Astrocyte (in vitro differentiated cells and primary cell): ENCODE measurements around the gene NT5C1B. TPM values are rescaled to one million over a fixed set of nuclear protein-coding genes. Genes with fewer than 3 reads are reported as not detected.

ENCODE experiments used
- DNase-seq: peaks from one replicate; pipeline ENCODE4 v3.0.0-alpha.2; 2010; ENCODE audit warnings: low read depth
- FAIRE-seq: peaks from 2 replicates; lab custom pipeline; 2011; peaks lifted over from hg19 to GRCh38; lab: Jason Lieb, UNC
- H2AFZ ChIP-seq: 2 replicates; pipeline ENCODE4 v1.6.0; 2012; ENCODE audit warnings: low read depth, low read length, inconsistent platforms
- H3K27ac ChIP-seq: 2 replicates; pipeline ENCODE4 v1.5.1; 2011; ENCODE audit warnings: low read depth, low read length, inconsistent platforms
- H3K27me3 ChIP-seq: 2 replicates; pipeline ENCODE4 v1.6.0; 2011; ENCODE audit warnings: low read length, inconsistent platforms; ENCODE audit not compliant: insufficient read depth
- H3K36me3 ChIP-seq: 2 replicates; pipeline ENCODE4 v1.5.1; 2011; ENCODE audit warnings: low read length, inconsistent platforms; ENCODE audit not compliant: insufficient read depth
- H3K4me1 ChIP-seq: 2 replicates; pipeline ENCODE4 v1.5.1; 2011; ENCODE audit warnings: low read length, inconsistent platforms; ENCODE audit not compliant: insufficient read depth
- H3K4me2 ChIP-seq: 2 replicates; pipeline ENCODE4 v1.6.0; 2012; ENCODE audit warnings: low read length, inconsistent platforms
- H3K4me3 ChIP-seq: 2 replicates; pipeline ENCODE4 v1.5.1; 2011; ENCODE audit warnings: low read depth, mild to moderate bottlenecking, low read length, inconsistent platforms; ENCODE audit not compliant: insufficient read depth
- H3K79me2 ChIP-seq: 2 replicates; pipeline ENCODE4 v1.6.0; 2012; ENCODE audit warnings: mild to moderate bottlenecking, low read length, inconsistent platforms; ENCODE audit not compliant: insufficient read depth
- H3K9ac ChIP-seq: 2 replicates; pipeline ENCODE4 v1.6.0; 2012; ENCODE audit warnings: mild to moderate bottlenecking, low read length, inconsistent platforms
- H3K9me3 ChIP-seq: 2 replicates; pipeline ENCODE4 v1.5.1; 2012; ENCODE audit warnings: low read depth, mild to moderate bottlenecking, low read length, inconsistent platforms; ENCODE audit not compliant: insufficient read depth
- H4K20me1 ChIP-seq: 2 replicates; pipeline ENCODE4 v1.6.0; 2012; ENCODE audit warnings: low read length, inconsistent platforms; ENCODE audit not compliant: insufficient read depth
- H3K27ac Mint-ChIP-seq: one replicate; pipeline ENCODE4 v1.8.0; 2021; ENCODE audit warnings: mild to moderate bottlenecking, mixed read lengths; ENCODE audit not compliant: unreplicated experiment
- H3K27me3 Mint-ChIP-seq: one replicate; pipeline ENCODE4 v1.8.0; 2021; ENCODE audit warnings: low read depth, mixed read lengths; ENCODE audit not compliant: unreplicated experiment
- H3K36me3 Mint-ChIP-seq: one replicate; pipeline ENCODE4 v1.8.0; 2021; ENCODE audit warnings: low read depth, mixed read lengths; ENCODE audit not compliant: unreplicated experiment
- H3K4me1 Mint-ChIP-seq: one replicate; pipeline ENCODE4 v1.8.0; 2021; ENCODE audit warnings: low read depth, mixed read lengths; ENCODE audit not compliant: unreplicated experiment
- H3K4me3 Mint-ChIP-seq: one replicate; pipeline ENCODE4 v1.8.0; 2021; ENCODE audit warnings: mild to moderate bottlenecking, moderate library complexity, mixed read lengths; ENCODE audit not compliant: unreplicated experiment
- H3K9me3 Mint-ChIP-seq: one replicate; pipeline ENCODE4 v1.8.0; 2021; ENCODE audit warnings: mild to moderate bottlenecking, mixed read lengths; ENCODE audit not compliant: unreplicated experiment
- EZH2 ChIP-seq: IDR thresholded peaks from 2 replicates; pipeline ENCODE4 v1.6.1; 2012; ENCODE audit warnings: mild to moderate bottlenecking, low read length, inconsistent platforms; ENCODE audit not compliant: insufficient read depth
- total RNA-seq: library from RNA; stranded (reverse); gene quantifications from 2 replicates; pipeline ENCODE4 v1.2.1, GENCODE V29; 2021
- TF ChIP-seq, protein P1 (sequence below): IDR thresholded peaks from 2 replicates; pipeline ENCODE4 v1.5.1; 2011; ENCODE audit warnings: low read depth, mild to moderate bottlenecking, inconsistent platforms, low read length, moderate library complexity; ENCODE audit not compliant: insufficient read depth

Gene NT5C1B
- total RNA-seq, 1 donor from 2014 or later = not detected

DNA sequence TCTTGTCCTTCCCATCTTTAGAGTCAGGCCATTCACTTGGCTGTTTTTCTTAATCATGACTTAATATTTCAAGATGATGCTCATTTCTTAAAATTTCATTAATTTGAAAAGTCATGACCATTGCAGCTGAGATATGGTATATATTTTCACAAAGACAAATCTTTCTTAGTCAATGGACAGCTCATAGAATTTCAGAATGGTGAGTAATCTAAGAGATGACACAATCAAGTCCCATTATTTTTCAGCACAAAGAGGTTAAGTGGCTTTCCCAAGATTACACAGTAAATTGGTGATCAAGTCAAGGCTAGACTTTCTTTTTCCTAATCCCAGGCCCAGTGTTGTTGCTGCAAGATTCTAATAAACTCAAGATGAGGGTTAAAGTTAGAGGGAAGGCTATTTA is 34.4 kb upstream of the NT5C1B start:
- H3K4me3 ChIP-seq = no peak overlapping the region
- peak overlapping the region; percentile 9 for H3K9ac ChIP-seq
- no peak for TF ChIP-seq EZH2
- TF ChIP-seq, protein P1, sequence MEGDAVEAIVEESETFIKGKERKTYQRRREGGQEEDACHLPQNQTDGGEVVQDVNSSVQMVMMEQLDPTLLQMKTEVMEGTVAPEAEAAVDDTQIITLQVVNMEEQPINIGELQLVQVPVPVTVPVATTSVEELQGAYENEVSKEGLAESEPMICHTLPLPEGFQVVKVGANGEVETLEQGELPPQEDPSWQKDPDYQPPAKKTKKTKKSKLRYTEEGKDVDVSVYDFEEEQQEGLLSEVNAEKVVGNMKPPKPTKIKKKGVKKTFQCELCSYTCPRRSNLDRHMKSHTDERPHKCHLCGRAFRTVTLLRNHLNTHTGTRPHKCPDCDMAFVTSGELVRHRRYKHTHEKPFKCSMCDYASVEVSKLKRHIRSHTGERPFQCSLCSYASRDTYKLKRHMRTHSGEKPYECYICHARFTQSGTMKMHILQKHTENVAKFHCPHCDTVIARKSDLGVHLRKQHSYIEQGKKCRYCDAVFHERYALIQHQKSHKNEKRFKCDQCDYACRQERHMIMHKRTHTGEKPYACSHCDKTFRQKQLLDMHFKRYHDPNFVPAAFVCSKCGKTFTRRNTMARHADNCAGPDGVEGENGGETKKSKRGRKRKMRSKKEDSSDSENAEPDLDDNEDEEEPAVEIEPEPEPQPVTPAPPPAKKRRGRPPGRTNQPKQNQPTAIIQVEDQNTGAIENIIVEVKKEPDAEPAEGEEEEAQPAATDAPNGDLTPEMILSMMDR = no peak
- H3K4me2 ChIP-seq = peak overlapping the region; percentile 14
- Mint-ChIP-seq H3K27ac (no peak overlapping the region), H3K4me1 (peaks cover 4% of the 10 kb centered on the region), H3K36me3 (no peaks in the 10 kb centered on the region), H3K27me3 (no peaks in the 10 kb centered on the region), H3K4me3 (no peak overlapping the region), H3K9me3 (no peaks in the 10 kb centered on the region)
- H3K79me2 ChIP-seq = no peaks in the 10 kb centered on the region
- no peaks in the 10 kb centered on the region for H3K27me3 ChIP-seq
- no peak overlapping the region for H2AFZ ChIP-seq
- peak overlapping the region; percentile 50 for H3K27ac ChIP-seq
- peak; percentile 60 for DNase-seq
- no peaks in the 10 kb centered on the region for H4K20me1 ChIP-seq
- no peaks in the 10 kb centered on the region for H3K9me3 ChIP-seq
- peaks cover 17% of the 10 kb centered on the region for H3K4me1 ChIP-seq
- FAIRE-seq = peak; percentile 65
- no peaks in the 10 kb centered on the region for H3K36me3 ChIP-seq

DNA sequence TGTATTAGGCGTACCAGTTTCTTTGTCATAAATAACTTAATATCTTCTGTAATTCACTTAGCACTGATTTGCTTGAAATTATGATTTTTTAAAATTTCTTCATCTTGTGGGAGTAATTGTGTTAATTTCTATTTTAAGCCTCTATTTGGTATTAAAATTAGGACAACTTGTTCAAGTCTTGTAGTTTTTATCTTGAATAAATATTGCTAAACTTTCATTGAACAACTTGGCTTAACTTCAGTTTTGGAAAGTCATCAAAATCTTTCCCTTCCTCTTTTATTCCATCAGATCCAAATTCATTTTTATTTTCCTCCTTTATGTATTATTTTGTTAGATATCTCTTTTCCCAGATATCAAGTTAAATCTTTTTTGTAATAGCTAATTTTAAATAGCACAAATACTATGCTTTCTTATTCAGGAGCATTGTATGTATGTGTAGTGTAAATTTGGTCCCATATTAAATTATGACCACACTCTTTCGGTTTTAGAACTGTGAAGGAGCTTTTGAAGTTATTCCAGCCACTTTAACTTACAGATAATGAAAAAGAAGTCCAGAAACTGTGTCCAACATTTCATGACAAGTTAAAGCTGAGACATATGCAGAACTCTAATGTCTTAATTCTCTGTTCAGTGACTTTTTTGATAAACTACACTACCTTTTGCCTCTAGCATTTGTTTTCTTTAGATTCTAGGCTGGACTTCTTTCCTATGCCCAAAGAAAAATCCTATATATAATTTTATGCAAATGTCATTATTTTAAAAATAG is 31.7 kb upstream of the NT5C1B start:
- no peak overlapping the region for H3K27ac Mint-ChIP-seq
- DNase-seq = no peak
- no peak overlapping the region for H3K27ac ChIP-seq
- no peak overlapping the region for H3K4me2 ChIP-seq
- no peak for TF ChIP-seq EZH2
- TF ChIP-seq, protein P1 = no peak
- H3K4me1 ChIP-seq = peaks cover 8% of the 10 kb centered on the region
- H4K20me1 ChIP-seq = no peaks in the 10 kb centered on the region
- H3K27me3 ChIP-seq = no peaks in the 10 kb centered on the region
- H3K36me3 ChIP-seq = no peaks in the 10 kb centered on the region
- H3K79me2 ChIP-seq = no peaks in the 10 kb centered on the region
- H3K9ac ChIP-seq = no peak overlapping the region
- no peak overlapping the region for H2AFZ ChIP-seq
- H3K4me3 ChIP-seq = no peak overlapping the region
- peaks cover 2% of the 10 kb centered on the region for H3K9me3 Mint-ChIP-seq
- no peaks in the 10 kb centered on the region for H3K9me3 ChIP-seq
- no peak overlapping the region for H3K4me3 Mint-ChIP-seq
- no peak for FAIRE-seq
- H3K36me3 Mint-ChIP-seq = no peaks in the 10 kb centered on the region
- H3K27me3 Mint-ChIP-seq = no peaks in the 10 kb centered on the region
- peaks cover 4% of the 10 kb centered on the region for H3K4me1 Mint-ChIP-seq

DNA sequence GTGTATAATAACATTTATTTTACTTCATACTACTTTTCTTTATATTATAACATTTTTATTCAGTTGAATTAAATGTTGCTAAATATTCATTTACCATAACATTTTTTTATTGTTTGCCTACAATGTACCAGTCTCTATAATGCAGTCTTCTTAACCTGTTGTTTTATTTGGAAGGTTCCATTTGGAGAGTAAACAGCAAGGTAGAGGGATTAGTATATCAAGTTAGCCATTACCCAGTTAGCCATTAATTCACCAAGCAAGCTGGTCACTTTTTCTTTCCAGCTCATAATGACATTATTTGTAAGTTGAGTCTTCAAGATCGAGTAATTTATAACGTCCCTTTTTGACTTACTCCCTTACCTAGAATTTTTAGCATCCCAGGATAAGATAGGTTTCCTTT is 29.7 kb upstream of the NT5C1B start:
- Mint-ChIP-seq H3K4me1 (peaks cover 4% of the 10 kb centered on the region), H3K4me3 (no peak overlapping the region), H3K9me3 (peaks cover 2% of the 10 kb centered on the region), H3K27me3 (no peaks in the 10 kb centered on the region), H3K36me3 (no peaks in the 10 kb centered on the region), H3K27ac (no peak overlapping the region)
- Histone ChIP-seq H3K4me2 (no peak overlapping the region), H3K36me3 (no peaks in the 10 kb centered on the region), H3K4me1 (peaks cover 5% of the 10 kb centered on the region), H3K27ac (no peak overlapping the region), H3K9ac (no peak overlapping the region), H3K27me3 (no peaks in the 10 kb centered on the region), H3K79me2 (no peaks in the 10 kb centered on the region), H3K4me3 (no peak overlapping the region), H2AFZ (no peak overlapping the region), H4K20me1 (no peaks in the 10 kb centered on the region), H3K9me3 (no peaks in the 10 kb centered on the region)
- TF ChIP-seq, protein P1 = no peak
- TF ChIP-seq EZH2 = no peak
- DNase-seq = no peak
- FAIRE-seq = no peak
